ENCODE results near the gene FBXL15.

DNA sequence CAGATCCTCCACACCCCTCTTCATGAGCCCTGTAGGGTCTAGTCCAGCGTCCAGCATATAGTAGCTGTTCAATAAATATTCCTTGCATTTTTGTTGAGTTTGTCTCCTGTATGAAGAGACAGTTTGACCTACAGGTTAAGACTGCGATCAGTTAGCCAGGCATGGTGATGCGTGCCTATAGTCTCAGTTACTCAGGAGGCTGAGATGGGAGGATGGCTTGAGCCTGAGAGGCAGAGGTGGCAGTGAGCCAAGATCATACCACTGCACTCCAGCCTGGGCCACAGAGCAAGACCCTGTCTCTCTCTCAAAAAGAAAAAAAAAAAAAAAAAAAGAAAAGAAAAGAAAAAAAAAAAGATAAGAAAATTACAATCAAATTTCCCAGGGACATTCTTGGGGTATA is 16.9 kb downstream of the FBXL15 start:
- no peak for TF ChIP-seq POLR2AphosphoS5 (IDR thresholded peaks at IDR 0.05; ENCODE audit: insufficient read depth in 1 of 2, low read depth in 1 of 2)
- no peak for TF ChIP-seq CTCF (IDR thresholded peaks at IDR 0.05)
- no peak for TF ChIP-seq POLR2A (IDR thresholded peaks at IDR 0.05)
